DND-41 (cell line): ENCODE measurements around the gene TOMM7.

Source experiments
- EZH2 ChIP-seq: IDR thresholded peaks from 3 replicates; pipeline ENCODE4 v1.6.1; 2012; ENCODE audit warnings: borderline replicate concordance, low read depth, mild to moderate bottlenecking, moderate library complexity, low read length, inconsistent platforms; ENCODE audit not compliant: severe bottlenecking
- TF ChIP-seq, protein P1 (sequence below): IDR thresholded peaks from 2 replicates; pipeline ENCODE4 v1.5.1; 2012; ENCODE audit warnings: borderline replicate concordance, low read length, moderate library complexity, mild to moderate bottlenecking; ENCODE audit not compliant: poor library complexity, severe bottlenecking; ENCODE audit errors: extremely low read depth

DNA sequence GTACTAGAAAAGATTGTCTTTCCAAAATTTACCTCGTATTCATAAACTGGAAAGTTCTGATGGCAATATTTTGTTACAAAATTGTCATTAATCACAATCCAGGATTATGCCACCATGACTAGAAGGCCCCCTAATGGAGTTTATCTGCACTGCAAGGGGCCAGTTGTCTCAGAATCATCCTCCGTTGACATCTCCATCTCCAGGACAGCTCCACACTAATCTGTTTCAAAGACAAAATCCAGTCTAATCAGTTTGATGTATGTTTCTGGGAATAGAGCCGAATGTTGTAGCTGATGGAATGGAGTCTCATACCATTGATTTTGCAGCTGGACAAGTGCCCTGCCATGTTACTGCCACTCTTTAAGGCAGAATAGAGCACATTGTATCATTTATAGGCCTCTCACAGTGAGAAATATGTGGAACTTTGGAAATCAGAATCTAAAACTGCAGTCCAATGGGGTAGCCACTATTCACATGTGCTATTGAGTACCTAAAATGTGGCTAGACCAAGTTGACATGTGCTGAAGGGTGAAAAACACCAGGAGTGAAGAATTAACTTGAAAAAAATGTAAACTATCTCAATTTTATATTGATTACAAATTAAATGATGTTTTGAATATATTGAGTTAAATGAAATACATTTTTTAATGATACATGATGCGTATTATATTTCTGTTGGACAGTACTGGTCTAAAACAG lies 38.3 kb upstream of the TOMM7 start:
- no peak for TF ChIP-seq EZH2
- TF ChIP-seq, protein P1, sequence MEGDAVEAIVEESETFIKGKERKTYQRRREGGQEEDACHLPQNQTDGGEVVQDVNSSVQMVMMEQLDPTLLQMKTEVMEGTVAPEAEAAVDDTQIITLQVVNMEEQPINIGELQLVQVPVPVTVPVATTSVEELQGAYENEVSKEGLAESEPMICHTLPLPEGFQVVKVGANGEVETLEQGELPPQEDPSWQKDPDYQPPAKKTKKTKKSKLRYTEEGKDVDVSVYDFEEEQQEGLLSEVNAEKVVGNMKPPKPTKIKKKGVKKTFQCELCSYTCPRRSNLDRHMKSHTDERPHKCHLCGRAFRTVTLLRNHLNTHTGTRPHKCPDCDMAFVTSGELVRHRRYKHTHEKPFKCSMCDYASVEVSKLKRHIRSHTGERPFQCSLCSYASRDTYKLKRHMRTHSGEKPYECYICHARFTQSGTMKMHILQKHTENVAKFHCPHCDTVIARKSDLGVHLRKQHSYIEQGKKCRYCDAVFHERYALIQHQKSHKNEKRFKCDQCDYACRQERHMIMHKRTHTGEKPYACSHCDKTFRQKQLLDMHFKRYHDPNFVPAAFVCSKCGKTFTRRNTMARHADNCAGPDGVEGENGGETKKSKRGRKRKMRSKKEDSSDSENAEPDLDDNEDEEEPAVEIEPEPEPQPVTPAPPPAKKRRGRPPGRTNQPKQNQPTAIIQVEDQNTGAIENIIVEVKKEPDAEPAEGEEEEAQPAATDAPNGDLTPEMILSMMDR = peak; percentile 66
